ENCODE measurements around the gene ITSN1.
"Not testable (repeated sequence)": the region's sequence is repeated elsewhere in the genome, so short reads cannot be mapped to it uniquely, and the experiment has no call there.

The ITSN1 gene
- total RNA-seq: 2.7 to 5.7 (median 3.3) reads per million in 3 donors

- DNase-seq: peak; percentile 99 to 100 (median 99)
- Histone ChIP-seq H3K4me1 (ENCODE audit: control insufficient read depth, insufficient read depth, low read length, poor library complexity, severe bottlenecking) (peaks cover 4% of the 10 kb centered on the region), H3K27me3 (replicated peaks; ENCODE audit: control insufficient read depth, insufficient read depth, low read length, poor library complexity, severe bottlenecking) (peaks cover 3% of the 10 kb centered on the region), H3K9me3 (ENCODE audit: control insufficient read depth, low read length) (no peaks in the 10 kb centered on the region), H3K27ac (ENCODE audit: insufficient read depth, low read length, poor library complexity, severe bottlenecking) (peak within 1 kb of the TSS; percentile 79), H3K4me3 (ENCODE audit: insufficient read depth, low read depth, low read length, poor library complexity, severe bottlenecking) (peak within 1 kb of the TSS; percentile 94), H3K36me3 (ENCODE audit: control insufficient read depth, insufficient read depth, low read length) (no peaks in the 10 kb centered on the region)
Observed at GRCh38 chr21:33642027-33642895, at the start of gene ITSN1. Gene ITSN1 (plus strand): TSS chr21:33642501. CDS start chr21:33718829, 76,328 bp downstream.

GRCh38 chr21:33598051-33598450 is 44.2 kb upstream of the ITSN1 start:
- DNase-seq: no peak
- Histone ChIP-seq H3K9me3 (ENCODE audit: control insufficient read depth, low read length) (no peaks in the 10 kb centered on the region), H3K36me3 (ENCODE audit: control insufficient read depth, insufficient read depth, low read length) (peaks cover 34% of the 10 kb centered on the region), H3K4me1 (ENCODE audit: control insufficient read depth, insufficient read depth, low read length, poor library complexity, severe bottlenecking) (no peaks in the 10 kb centered on the region), H3K27me3 (replicated peaks; ENCODE audit: control insufficient read depth, insufficient read depth, low read length, poor library complexity, severe bottlenecking) (no peaks in the 10 kb centered on the region), H3K27ac (ENCODE audit: insufficient read depth, low read length, poor library complexity, severe bottlenecking) (no peak overlapping the region), H3K4me3 (ENCODE audit: insufficient read depth, low read depth, low read length, poor library complexity, severe bottlenecking) (no peak overlapping the region)

GRCh38 chr21:33608559-33608958 is 33.7 kb upstream of the ITSN1 start:
- no peak overlapping the region for H3K27ac ChIP-seq (ENCODE audit: insufficient read depth, low read length, poor library complexity, severe bottlenecking)
- H3K4me3 ChIP-seq (ENCODE audit: insufficient read depth, low read depth, low read length, poor library complexity, severe bottlenecking): no peak overlapping the region
- H3K4me1 ChIP-seq (ENCODE audit: control insufficient read depth, insufficient read depth, low read length, poor library complexity, severe bottlenecking): no peaks in the 10 kb centered on the region
- H3K9me3 ChIP-seq (ENCODE audit: control insufficient read depth, low read length): no peaks in the 10 kb centered on the region
- peaks cover 18% of the 10 kb centered on the region for H3K36me3 ChIP-seq (ENCODE audit: control insufficient read depth, insufficient read depth, low read length)
- no peaks in the 10 kb centered on the region for H3K27me3 ChIP-seq (replicated peaks; ENCODE audit: control insufficient read depth, insufficient read depth, low read length, poor library complexity, severe bottlenecking)
- DNase-seq: no peak

GRCh38 chr21:33611006-33611744 is 31.1 kb upstream of the ITSN1 start:
- Histone ChIP-seq H3K4me1 (ENCODE audit: control insufficient read depth, insufficient read depth, low read length, poor library complexity, severe bottlenecking) (no peaks in the 10 kb centered on the region), H3K36me3 (ENCODE audit: control insufficient read depth, insufficient read depth, low read length) (peaks cover 17% of the 10 kb centered on the region), H3K27me3 (replicated peaks; ENCODE audit: control insufficient read depth, insufficient read depth, low read length, poor library complexity, severe bottlenecking) (no peaks in the 10 kb centered on the region), H3K9me3 (ENCODE audit: control insufficient read depth, low read length) (no peaks in the 10 kb centered on the region), H3K27ac (ENCODE audit: insufficient read depth, low read length, poor library complexity, severe bottlenecking) (no peak overlapping the region), H3K4me3 (ENCODE audit: insufficient read depth, low read depth, low read length, poor library complexity, severe bottlenecking) (no peak overlapping the region)
- DNase-seq: no peak

- not testable (repeated sequence) for H3K4me3 ChIP-seq (ENCODE audit: insufficient read depth, low read depth, low read length, poor library complexity, severe bottlenecking); H3K27ac ChIP-seq (ENCODE audit: insufficient read depth, low read length, poor library complexity, severe bottlenecking); H3K9me3 ChIP-seq (ENCODE audit: control insufficient read depth, low read length); DNase-seq; H3K27me3 ChIP-seq (replicated peaks; ENCODE audit: control insufficient read depth, insufficient read depth, low read length, poor library complexity, severe bottlenecking); H3K4me1 ChIP-seq (ENCODE audit: control insufficient read depth, insufficient read depth, low read length, poor library complexity, severe bottlenecking)
- H3K36me3 ChIP-seq (ENCODE audit: control insufficient read depth, insufficient read depth, low read length): peaks cover 11% of the 10 kb centered on the region
Observed at GRCh38 chr21:33617565-33617964, 24.7 kb upstream of the ITSN1 start.

GRCh38 chr21:33618407-33618806 is 23.9 kb upstream of the ITSN1 start:
- Histone ChIP-seq H3K4me1 (ENCODE audit: control insufficient read depth, insufficient read depth, low read length, poor library complexity, severe bottlenecking) (no peaks in the 10 kb centered on the region), H3K27ac (ENCODE audit: insufficient read depth, low read length, poor library complexity, severe bottlenecking) (no peak overlapping the region), H3K27me3 (replicated peaks; ENCODE audit: control insufficient read depth, insufficient read depth, low read length, poor library complexity, severe bottlenecking) (no peaks in the 10 kb centered on the region), H3K4me3 (ENCODE audit: insufficient read depth, low read depth, low read length, poor library complexity, severe bottlenecking) (no peak overlapping the region), H3K36me3 (ENCODE audit: control insufficient read depth, insufficient read depth, low read length) (peaks cover 9% of the 10 kb centered on the region), H3K9me3 (ENCODE audit: control insufficient read depth, low read length) (no peaks in the 10 kb centered on the region)
- DNase-seq: no peak

- DNase-seq: no peak
- Histone ChIP-seq H3K9me3 (ENCODE audit: control insufficient read depth, low read length) (no peaks in the 10 kb centered on the region), H3K27me3 (replicated peaks; ENCODE audit: control insufficient read depth, insufficient read depth, low read length, poor library complexity, severe bottlenecking) (no peaks in the 10 kb centered on the region), H3K36me3 (ENCODE audit: control insufficient read depth, insufficient read depth, low read length) (peaks cover 7% of the 10 kb centered on the region), H3K4me1 (ENCODE audit: control insufficient read depth, insufficient read depth, low read length, poor library complexity, severe bottlenecking) (no peaks in the 10 kb centered on the region), H3K27ac (ENCODE audit: insufficient read depth, low read length, poor library complexity, severe bottlenecking) (no peak overlapping the region), H3K4me3 (ENCODE audit: insufficient read depth, low read depth, low read length, poor library complexity, severe bottlenecking) (no peak overlapping the region)
Observed at GRCh38 chr21:33619726-33620125, 22.6 kb upstream of the ITSN1 start.

- Histone ChIP-seq H3K4me3 (ENCODE audit: insufficient read depth, low read depth, low read length, poor library complexity, severe bottlenecking) (no peak overlapping the region), H3K36me3 (ENCODE audit: control insufficient read depth, insufficient read depth, low read length) (peaks cover 7% of the 10 kb centered on the region), H3K4me1 (ENCODE audit: control insufficient read depth, insufficient read depth, low read length, poor library complexity, severe bottlenecking) (peaks cover 2% of the 10 kb centered on the region), H3K27ac (ENCODE audit: insufficient read depth, low read length, poor library complexity, severe bottlenecking) (no peak overlapping the region), H3K9me3 (ENCODE audit: control insufficient read depth, low read length) (no peaks in the 10 kb centered on the region), H3K27me3 (replicated peaks; ENCODE audit: control insufficient read depth, insufficient read depth, low read length, poor library complexity, severe bottlenecking) (no peaks in the 10 kb centered on the region)
- no peak for DNase-seq
Observed at GRCh38 chr21:33622253-33622652, 20.0 kb upstream of the ITSN1 start.

GRCh38 chr21:33626151-33626550 is 16.1 kb upstream of the ITSN1 start:
- not testable (repeated sequence) for H3K4me3 ChIP-seq (ENCODE audit: insufficient read depth, low read depth, low read length, poor library complexity, severe bottlenecking); DNase-seq; H3K9me3 ChIP-seq (ENCODE audit: control insufficient read depth, low read length); H3K27me3 ChIP-seq (replicated peaks; ENCODE audit: control insufficient read depth, insufficient read depth, low read length, poor library complexity, severe bottlenecking); H3K27ac ChIP-seq (ENCODE audit: insufficient read depth, low read length, poor library complexity, severe bottlenecking); H3K4me1 ChIP-seq (ENCODE audit: control insufficient read depth, insufficient read depth, low read length, poor library complexity, severe bottlenecking); H3K36me3 ChIP-seq (ENCODE audit: control insufficient read depth, insufficient read depth, low read length)

GRCh38 chr21:33634254-33634653 is 8.0 kb upstream of the ITSN1 start:
- peaks cover 6% of the 10 kb centered on the region for H3K36me3 ChIP-seq (ENCODE audit: control insufficient read depth, insufficient read depth, low read length)
- H3K27ac ChIP-seq (ENCODE audit: insufficient read depth, low read length, poor library complexity, severe bottlenecking): no peak overlapping the region
- H3K27me3 ChIP-seq (replicated peaks; ENCODE audit: control insufficient read depth, insufficient read depth, low read length, poor library complexity, severe bottlenecking): no peaks in the 10 kb centered on the region
- H3K9me3 ChIP-seq (ENCODE audit: control insufficient read depth, low read length): no peaks in the 10 kb centered on the region
- H3K4me3 ChIP-seq (ENCODE audit: insufficient read depth, low read depth, low read length, poor library complexity, severe bottlenecking): no peak overlapping the region
- no peak for DNase-seq
- H3K4me1 ChIP-seq (ENCODE audit: control insufficient read depth, insufficient read depth, low read length, poor library complexity, severe bottlenecking): peaks cover 4% of the 10 kb centered on the region
